Muscle of leg (tissue), 11 donors: ENCODE results near the gene DCTD. TPM values are rescaled to one million over a fixed set of nuclear protein-coding genes. Genes with fewer than 3 reads are reported as not detected.

ENCODE experiments used
- DNase-seq: peaks from one replicate; pipeline ENCODE4 v3.0.0; 2013
- H3K27ac ChIP-seq: one replicate; pipeline ENCODE4 v1.5.1; 2013; ENCODE audit warnings: mild to moderate bottlenecking, low read length, control low read depth
- H3K27me3 ChIP-seq: one replicate; pipeline ENCODE4 v1.6.1; 2013; ENCODE audit warnings: low read length; ENCODE audit not compliant: control insufficient read depth, insufficient read depth
- H3K36me3 ChIP-seq: one replicate; pipeline ENCODE4 v1.6.1; 2013; ENCODE audit warnings: low read length; ENCODE audit not compliant: control insufficient read depth, insufficient read depth
- H3K4me1 ChIP-seq: one replicate; pipeline ENCODE4 v1.6.1; 2013; ENCODE audit warnings: low read length; ENCODE audit not compliant: control insufficient read depth, insufficient read depth
- H3K4me3 ChIP-seq: one replicate; pipeline ENCODE4 v1.5.1; 2013; ENCODE audit warnings: low read length, control low read depth
- H3K9me3 ChIP-seq: replicated peaks from 2 replicates; pipeline ENCODE4 v1.6.1; 2013; ENCODE audit warnings: low read depth, low read length; ENCODE audit not compliant: control insufficient read depth
- WGBS: methylation state at CpG from one replicate; pipeline ENCODE4 v1.1.5; 2013; ENCODE audit warnings: missing lambda C conversion rate; ENCODE audit not compliant: insufficient coverage; 5-methylcytosine and 5-hydroxymethylcytosine counted together
- polyA plus RNA-seq, 8 donors: library from polyadenylated mRNA; unstranded; fragments of 120-200 nt; gene quantifications; one replicate each; pipeline versions ENCODE4 v1.2.1 to v1.2.3, GENCODE V29; 2013; ENCODE audit warnings: inconsistent platforms in 1 of 8, low replicate concordance in 1 of 8; ENCODE audit not compliant: insufficient read length in 8 of 8, insufficient read depth in 1 of 8
- total RNA-seq: library from RNA; stranded (reverse); fragments of 120-200 nt; gene quantifications from one replicate; pipeline ENCODE4 v1.2.4, GENCODE V29; 2013

Gene DCTD
- total and polyA plus RNA-seq, 9 donors = 49.2 to 88.9 (median 75.3) TPM

GRCh38 chr4:182923796-182924340 is 6.7 kb upstream of the DCTD start:
- H3K9me3 ChIP-seq = no peaks in the 10 kb centered on the region
- 88% methylated on average over 7 of the region's 10 CpGs for WGBS
- H3K27ac ChIP-seq = no peak overlapping the region
- no peaks in the 10 kb centered on the region for H3K27me3 ChIP-seq
- H3K4me1 ChIP-seq = peaks cover 3% of the 10 kb centered on the region
- H3K36me3 ChIP-seq = no peaks in the 10 kb centered on the region
- no peak for DNase-seq
- no peak overlapping the region for H3K4me3 ChIP-seq

- H3K4me1 ChIP-seq = peaks cover 3% of the 10 kb centered on the region
- H3K27me3 ChIP-seq = no peaks in the 10 kb centered on the region
- H3K9me3 ChIP-seq = no peaks in the 10 kb centered on the region
- no peak overlapping the region for H3K27ac ChIP-seq
- WGBS = 67% methylated on average over 5 of the region's 5 CpGs
- DNase-seq = no peak
- H3K4me3 ChIP-seq = no peak overlapping the region
- no peaks in the 10 kb centered on the region for H3K36me3 ChIP-seq
These were observed 6.2 kb upstream of the DCTD start for GRCh38 chr4:182923366-182923765.

DNA sequence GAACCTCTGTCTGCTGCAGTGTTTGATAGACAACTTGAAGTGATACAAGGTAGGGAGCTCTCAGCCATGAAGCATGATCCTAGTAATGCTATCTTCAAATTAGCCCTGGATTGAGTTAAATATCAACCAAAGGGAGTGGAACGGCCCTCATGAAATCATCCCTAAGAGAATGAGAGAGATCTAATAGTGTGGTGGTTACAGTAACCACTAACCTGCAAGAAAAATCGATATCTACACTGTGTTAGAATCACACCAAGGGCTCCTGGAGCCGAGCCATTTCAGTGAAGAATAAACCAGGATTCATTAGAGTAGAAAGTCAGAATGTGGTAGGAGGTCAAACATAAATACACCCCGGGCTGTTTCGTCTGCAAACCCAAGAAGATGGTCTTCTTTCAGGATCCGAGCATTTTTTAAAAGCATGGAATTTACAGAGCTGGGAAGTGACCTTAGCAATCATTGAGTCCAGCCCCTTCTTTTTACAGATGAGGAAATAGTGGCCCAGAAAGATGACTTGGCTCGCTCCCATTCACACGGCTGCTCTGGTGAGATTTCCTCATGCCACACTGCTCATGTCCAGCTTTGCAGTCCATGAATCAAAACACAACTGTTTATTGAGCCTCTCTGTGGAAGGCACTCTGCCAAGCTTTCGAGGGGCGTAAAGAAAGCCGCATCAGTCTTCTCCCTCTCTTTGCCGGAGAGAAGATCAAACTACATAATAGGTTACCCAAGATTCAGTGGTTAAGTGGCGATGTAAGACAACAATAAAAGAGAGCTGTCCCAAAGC is 5.5 kb upstream of the DCTD start:
- Histone ChIP-seq H3K27me3 (no peaks in the 10 kb centered on the region), H3K9me3 (no peaks in the 10 kb centered on the region), H3K4me3 (no peak overlapping the region), H3K27ac (no peak overlapping the region), H3K36me3 (no peaks in the 10 kb centered on the region), H3K4me1 (peaks cover 7% of the 10 kb centered on the region)
- 51% methylated on average over 5 of the region's 13 CpGs for WGBS
- peak; percentile 29 for DNase-seq

- H3K27me3 ChIP-seq = no peaks in the 10 kb centered on the region
- H3K9me3 ChIP-seq = no peaks in the 10 kb centered on the region
- H3K4me1 ChIP-seq = peaks cover 7% of the 10 kb centered on the region
- DNase-seq = no peak
- H3K4me3 ChIP-seq = no peak overlapping the region
- no peak overlapping the region for H3K27ac ChIP-seq
- WGBS = no CpG with 5 or more reads among the region's 4 CpGs
- no peaks in the 10 kb centered on the region for H3K36me3 ChIP-seq
These were observed 4.4 kb upstream of the DCTD start for GRCh38 chr4:182921608-182922007.

DNA sequence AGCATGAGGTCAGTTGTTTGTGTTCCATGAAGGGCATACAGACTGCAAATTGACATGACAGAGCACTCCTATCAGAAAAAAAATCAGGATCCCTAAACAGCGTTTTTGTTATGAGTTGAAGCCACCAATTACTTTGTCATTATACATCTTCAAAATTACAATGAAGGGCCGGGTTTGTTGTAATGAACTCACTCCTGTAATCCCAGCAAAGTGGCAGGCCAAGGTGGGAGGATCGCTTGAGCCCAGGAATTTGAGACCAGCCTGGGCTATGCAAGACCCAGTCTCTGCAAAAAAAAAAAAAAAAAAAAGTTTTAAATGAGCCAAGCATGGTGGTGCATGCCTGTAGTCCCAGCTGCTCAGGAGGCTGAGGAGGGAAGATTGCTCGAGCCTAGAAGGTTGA is 3.5 kb upstream of the DCTD start:
- H3K9me3 ChIP-seq = no peaks in the 10 kb centered on the region
- no peaks in the 10 kb centered on the region for H3K27me3 ChIP-seq
- 100% methylated on average over 1 of the region's 4 CpGs for WGBS
- no peaks in the 10 kb centered on the region for H3K36me3 ChIP-seq
- no peak for DNase-seq
- H3K4me1 ChIP-seq = peaks cover 13% of the 10 kb centered on the region
- H3K27ac ChIP-seq = no peak overlapping the region
- no peak overlapping the region for H3K4me3 ChIP-seq

DNA sequence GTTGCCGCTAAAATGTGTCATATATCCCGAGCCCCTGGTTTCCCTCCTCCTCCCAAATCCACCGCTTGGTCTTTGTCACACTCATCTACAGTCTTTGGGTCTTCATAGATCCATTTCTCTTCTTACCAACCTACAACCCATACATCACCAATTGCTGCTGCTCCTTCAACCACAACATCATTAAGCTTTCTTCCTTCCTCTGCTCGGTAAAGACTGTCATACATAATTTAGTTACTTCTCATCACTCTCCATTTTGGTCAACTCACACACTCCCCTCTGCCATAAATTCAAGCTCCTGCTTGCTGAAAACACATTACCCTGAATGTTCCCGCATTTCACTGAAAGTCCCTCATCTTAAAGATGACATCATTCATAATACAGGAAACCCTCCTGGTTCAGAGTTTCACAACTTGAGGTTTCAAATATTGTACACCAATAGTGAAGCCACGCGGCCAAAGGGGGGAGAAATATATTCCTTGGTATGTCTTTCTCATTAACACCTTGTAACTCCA is 1.7 kb upstream of the DCTD start:
- H3K36me3 ChIP-seq = peaks cover 15% of the 10 kb centered on the region
- no peaks in the 10 kb centered on the region for H3K27me3 ChIP-seq
- peaks cover 13% of the 10 kb centered on the region for H3K4me1 ChIP-seq
- WGBS = 86% methylated on average over 4 of the region's 7 CpGs
- no peaks in the 10 kb centered on the region for H3K9me3 ChIP-seq
- no peak for DNase-seq
- H3K4me3 ChIP-seq = no peak overlapping the region
- no peak overlapping the region for H3K27ac ChIP-seq

GRCh38 chr4:182918044-182918607 is 940 bp upstream of the DCTD start:
- H3K36me3 ChIP-seq = peaks cover 21% of the 10 kb centered on the region
- H3K27ac ChIP-seq = peak overlapping the region; percentile 97
- H3K27me3 ChIP-seq = no peaks in the 10 kb centered on the region
- peaks cover 13% of the 10 kb centered on the region for H3K4me1 ChIP-seq
- H3K4me3 ChIP-seq = peak overlapping the region; percentile 80
- H3K9me3 ChIP-seq = no peaks in the 10 kb centered on the region
- DNase-seq = no peak
- WGBS = 4% methylated on average over 9 of the region's 12 CpGs

GRCh38 chr4:182916483-182917181 is 554 bp downstream of the DCTD start:
- Histone ChIP-seq H3K4me3 (peak overlapping the region; percentile 73), H3K27ac (peak overlapping the region; percentile 94), H3K27me3 (no peaks in the 10 kb centered on the region), H3K36me3 (peaks cover 35% of the 10 kb centered on the region), H3K9me3 (no peaks in the 10 kb centered on the region), H3K4me1 (peaks cover 10% of the 10 kb centered on the region)
- peak; percentile 79 for DNase-seq
- 0% methylated on average over 28 of the region's 38 CpGs for WGBS

DNA sequence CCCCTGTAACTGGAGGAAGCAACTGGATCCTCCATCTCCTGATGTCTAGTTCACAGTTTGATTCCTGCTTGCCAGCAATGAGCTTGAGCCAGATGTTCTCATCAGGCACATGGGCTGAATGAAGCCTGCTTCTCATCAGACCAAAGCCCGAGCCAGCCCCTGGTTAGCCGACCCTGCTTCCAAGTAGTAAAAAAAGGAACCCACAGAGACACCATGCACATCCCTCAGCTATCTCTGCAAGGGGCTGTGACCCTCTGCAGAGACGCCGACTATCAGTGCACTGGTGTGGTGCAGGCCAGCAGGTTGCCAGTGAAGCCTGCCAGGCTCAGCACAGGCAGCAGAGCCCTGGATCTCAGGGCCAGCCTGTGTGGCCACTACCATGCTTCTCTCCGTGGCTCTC is 2.8 kb downstream of the DCTD start:
- Histone ChIP-seq H3K27me3 (no peaks in the 10 kb centered on the region), H3K4me1 (peaks cover 10% of the 10 kb centered on the region), H3K27ac (no peak overlapping the region), H3K36me3 (peaks cover 46% of the 10 kb centered on the region), H3K9me3 (no peaks in the 10 kb centered on the region), H3K4me3 (no peak overlapping the region)
- DNase-seq = no peak
- 71% methylated on average over 3 of the region's 5 CpGs for WGBS

DNA sequence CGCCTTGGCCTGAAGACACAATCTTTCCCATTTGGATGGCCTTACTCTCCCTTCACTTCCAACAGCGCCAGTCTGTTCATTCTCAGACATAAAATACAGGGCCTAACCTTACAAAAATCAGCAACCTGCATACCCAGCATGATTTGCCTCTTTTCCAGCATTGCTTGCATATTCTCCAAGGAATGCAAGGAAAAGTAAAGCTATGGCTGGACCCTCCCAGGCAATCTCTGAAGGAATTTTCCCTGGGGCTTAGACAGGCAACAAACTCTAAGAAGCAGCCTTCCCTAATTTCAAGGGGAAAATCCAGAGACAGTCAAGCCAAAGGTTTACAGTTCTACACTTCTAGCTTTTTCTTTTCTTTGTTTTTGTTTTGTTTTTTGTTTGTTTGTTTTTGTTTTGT is 3.6 kb downstream of the DCTD start:
- Histone ChIP-seq H3K4me3 (no peak overlapping the region), H3K9me3 (no peaks in the 10 kb centered on the region), H3K27ac (no peak overlapping the region), H3K4me1 (peaks cover 10% of the 10 kb centered on the region), H3K27me3 (no peaks in the 10 kb centered on the region), H3K36me3 (peaks cover 48% of the 10 kb centered on the region)
- no peak for DNase-seq
- WGBS = 100% methylated on average over 2 of the region's 2 CpGs
